IPS-18c (cell line): ENCODE measurements around the gene HOOK1.
"Not testable (repeated sequence)": the region's sequence is repeated elsewhere in the genome, so short reads cannot be mapped to it uniquely, and the experiment has no call there.

Experiments
- H3K4me3 ChIP-seq: 2 replicates; pipeline ENCODE4 v1.7.0; 2013; ENCODE audit warnings: low read depth, mild to moderate bottlenecking, low read length, moderate library complexity; ENCODE audit not compliant: insufficient read depth
- H3K9me3 ChIP-seq: one replicate; pipeline ENCODE4 v1.6.1; 2013; ENCODE audit warnings: mild to moderate bottlenecking, low read length, moderate library complexity; ENCODE audit not compliant: control insufficient read depth, insufficient read depth

The HOOK1 gene

DNA sequence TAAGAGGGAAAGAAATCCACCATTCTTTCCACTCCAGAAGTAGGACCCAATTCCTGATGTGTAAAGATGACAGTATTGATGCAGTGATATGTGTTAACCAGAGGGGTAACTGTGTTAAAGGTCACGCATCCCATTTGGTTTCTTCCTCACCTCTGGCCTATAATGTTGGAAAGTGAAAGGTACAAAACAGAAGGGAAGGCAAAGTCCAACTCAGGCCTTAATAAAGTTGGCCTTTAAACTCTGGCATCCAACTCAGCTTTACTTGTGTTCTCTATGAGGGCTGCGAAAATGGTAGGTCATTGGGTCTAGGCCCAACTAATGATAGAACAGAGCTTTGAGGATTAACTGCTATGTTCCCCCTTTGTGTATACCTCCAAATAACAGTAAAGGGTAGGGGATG, 93.9 kb downstream of the HOOK1 start:
- Histone ChIP-seq H3K4me3 (no peak overlapping the region), H3K9me3 (no peaks in the 10 kb centered on the region)

DNA sequence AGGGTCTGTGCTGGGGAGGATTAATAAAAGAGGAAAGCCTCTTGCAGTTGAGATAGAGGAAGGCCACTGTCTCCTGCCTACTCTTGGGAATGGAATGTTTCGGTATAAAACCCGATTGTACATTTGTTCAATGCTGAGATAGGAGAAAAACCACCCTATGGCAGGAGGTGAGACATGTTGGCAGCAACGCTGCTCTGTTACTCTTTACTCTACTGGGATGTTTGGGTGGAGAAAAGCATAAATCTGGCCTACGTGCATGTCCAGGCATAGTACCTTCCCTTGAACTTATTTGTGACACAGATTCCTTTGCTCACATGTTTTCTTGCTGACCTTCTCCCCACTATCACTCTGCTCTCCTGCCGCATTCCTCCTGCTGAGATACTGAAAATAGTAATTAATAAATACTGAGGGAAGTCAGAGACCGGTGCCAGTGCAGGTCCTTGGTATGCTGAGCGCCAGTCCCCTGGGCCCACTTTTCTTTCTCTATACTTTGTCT, 100.1 kb downstream of the HOOK1 start:
- H3K4me3 ChIP-seq, H3K9me3 ChIP-seq: not testable (repeated sequence)

DNA sequence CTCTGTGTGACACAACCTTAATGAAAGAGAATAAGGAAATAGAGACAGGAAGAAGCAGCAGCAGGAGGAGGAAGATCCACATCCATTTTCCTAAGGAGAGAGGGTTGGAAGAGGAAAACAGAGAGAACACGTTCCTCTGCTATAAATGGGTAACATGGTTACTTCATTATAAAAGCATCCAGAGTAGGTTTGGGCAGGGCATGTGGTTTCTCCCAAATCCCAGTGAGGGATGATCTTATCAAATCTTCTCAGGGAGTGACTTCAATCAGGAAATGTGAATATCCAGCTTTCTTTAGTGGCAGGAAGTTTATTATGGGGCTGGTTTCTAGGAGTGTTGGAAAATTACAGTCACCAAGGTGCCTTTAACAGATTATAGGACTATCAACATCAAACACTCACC, 100.8 kb downstream of the HOOK1 start:
- no peak overlapping the region for H3K4me3 ChIP-seq
- no peaks in the 10 kb centered on the region for H3K9me3 ChIP-seq

DNA sequence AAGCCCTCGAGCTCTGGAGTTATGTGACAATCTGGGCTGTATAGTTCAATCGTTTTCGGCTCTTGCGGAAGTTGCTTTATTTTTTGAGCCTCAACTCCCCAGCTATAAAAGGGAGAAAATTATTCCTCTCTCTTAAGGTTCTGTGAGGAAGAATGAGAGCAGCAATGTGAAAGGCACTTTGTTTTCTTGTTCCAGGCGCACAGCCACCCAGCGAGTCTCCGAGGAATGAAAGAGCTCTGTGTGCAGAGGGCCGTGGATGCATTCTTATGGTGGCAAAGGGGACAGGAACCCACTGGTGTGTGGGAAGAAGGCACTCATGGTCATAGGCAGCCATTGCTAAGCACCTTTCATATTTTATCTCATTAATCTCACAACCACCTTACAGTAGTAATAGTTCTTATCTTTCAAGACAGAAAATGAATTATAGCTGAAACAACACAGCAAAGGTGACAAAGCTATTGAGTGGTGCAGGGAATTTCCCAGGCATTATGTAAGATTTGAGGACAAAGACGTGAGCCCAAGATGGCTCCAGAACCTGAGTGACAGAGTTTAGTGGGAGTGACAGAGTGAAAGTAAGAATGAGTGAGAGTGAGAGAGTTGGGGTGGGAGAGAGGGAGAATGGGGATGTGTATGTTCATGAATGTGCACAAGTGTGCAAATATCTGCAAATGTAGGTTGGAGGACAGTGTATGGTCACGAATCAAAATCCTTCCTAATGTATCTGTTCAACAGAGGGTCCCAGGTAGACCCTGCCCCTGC, 102.5 kb downstream of the HOOK1 start:
- Histone ChIP-seq H3K9me3 (no peaks in the 10 kb centered on the region), H3K4me3 (no peak overlapping the region)

DNA sequence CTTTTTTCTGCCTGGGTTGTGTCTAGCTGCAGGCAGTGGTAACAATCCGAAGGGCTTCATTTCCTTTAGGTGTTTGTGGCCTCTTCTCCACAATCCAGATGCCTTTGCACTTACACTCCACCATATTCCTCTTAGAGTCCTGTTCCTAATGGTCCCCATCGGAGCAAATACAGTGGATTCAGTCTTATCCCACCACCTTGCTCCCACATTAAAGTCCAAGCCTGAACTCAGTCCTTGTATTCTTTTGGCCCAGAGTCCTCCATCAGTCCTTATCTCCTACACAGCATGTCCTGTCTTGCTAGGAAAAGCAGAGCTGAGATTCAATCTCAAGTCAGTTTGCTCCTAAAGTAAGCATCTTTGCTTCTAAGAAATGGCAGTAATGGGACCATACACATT, 103.0 kb downstream of the HOOK1 start:
- H3K9me3 ChIP-seq, result no peaks in the 10 kb centered on the region

DNA sequence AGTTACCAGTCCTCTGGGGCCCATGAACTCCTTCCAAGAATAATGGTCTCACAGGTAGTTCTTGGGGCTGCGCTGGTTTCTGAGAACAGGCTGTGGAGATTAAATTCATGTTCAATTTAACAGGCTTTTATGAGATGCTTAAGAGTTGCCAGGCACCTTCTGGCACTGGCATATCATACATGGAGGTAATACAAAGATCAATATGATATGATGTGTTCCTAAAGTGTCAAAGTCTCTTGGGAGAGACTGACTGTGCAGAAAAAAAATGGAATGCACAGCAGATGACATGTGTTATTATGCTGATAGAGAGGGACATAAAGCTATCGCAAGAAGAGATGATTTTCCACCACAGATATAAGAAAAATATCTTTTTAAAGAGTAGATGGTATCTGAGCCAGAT, 105.0 kb downstream of the HOOK1 start:
- H3K4me3 ChIP-seq, result no peak overlapping the region
- no peaks in the 10 kb centered on the region for H3K9me3 ChIP-seq

More for the DNA sequence above, 103.0 kb downstream of the HOOK1 start:
- H3K4me3 ChIP-seq, result no peak overlapping the region

DNA sequence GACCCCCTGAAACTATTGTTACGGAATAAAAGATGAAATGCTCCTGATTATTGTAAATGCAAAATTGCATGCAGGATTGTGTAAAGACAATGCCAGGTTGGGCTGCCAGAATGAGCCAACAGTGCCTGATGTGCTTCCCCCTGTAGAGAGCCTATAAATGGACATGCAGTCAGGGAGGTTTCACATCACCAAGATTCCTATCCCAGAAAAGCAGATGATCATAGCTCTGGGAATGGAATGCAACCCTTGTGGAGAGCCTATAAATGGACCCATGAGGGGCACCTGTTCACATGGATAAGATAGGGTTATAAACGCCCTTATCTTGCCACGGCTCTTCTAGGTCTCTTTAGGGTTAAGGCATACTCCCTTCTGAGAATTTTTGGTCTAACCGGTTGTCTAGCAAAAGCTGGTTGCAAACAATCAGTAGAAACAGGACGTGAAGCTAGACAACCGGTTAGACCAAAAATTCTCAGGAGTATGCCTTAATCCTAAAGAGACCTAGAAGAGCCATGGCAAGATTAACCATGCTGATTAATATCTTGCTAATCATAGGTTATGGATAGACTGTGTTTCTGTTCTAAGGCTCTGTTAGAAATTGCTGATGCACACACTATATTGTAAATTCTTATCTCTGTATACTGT, 106.6 kb downstream of the HOOK1 start:
- not testable (repeated sequence) for H3K4me3 ChIP-seq, H3K9me3 ChIP-seq

DNA sequence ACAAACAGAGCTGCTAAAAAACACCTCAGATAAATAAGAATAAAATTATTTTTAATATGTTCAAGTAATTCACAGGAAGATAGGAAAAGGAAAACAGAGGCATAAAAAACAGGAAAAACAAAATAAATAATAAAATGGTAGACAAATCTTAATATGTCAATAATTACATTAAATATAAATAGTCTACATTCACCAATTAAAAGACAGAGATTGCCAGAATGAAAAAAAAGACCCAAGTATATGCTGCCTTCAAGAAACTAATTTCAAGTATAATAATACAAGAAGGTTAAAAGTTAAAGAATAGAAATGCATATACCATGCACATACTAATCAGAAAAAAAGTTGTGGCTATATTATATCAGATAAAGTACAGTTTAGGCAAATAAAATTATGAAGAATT, 109.9 kb downstream of the HOOK1 start:
- peaks cover 5% of the 10 kb centered on the region for H3K9me3 ChIP-seq
- H3K4me3 ChIP-seq, result no peak overlapping the region
